PC-9 (cell line): ENCODE results near the gene SLC45A3.

Experiments
- CTCF ChIP-seq: fragments of 200-600 bp; sonication (generic); conservative IDR thresholded peaks from 2 replicates; pipeline ENCODE4 v1.6.1; 2017; ENCODE audit warnings: mixed run types, antibody characterized with exemption, mild to moderate bottlenecking, moderate library complexity
- EZH2 ChIP-seq: fragments of 200-600 bp; sonication (generic); IDR thresholded peaks from 2 replicates; pipeline ENCODE4 v1.8.0; 2017; ENCODE audit warnings: antibody characterized with exemption, low read depth

GRCh38 chr1:205665201-205666045 is 14.9 kb downstream of the SLC45A3 start:
- no peak for TF ChIP-seq CTCF
- TF ChIP-seq EZH2, result no peak
